Fibroblast of lung (primary cell): ENCODE results near the gene C1orf122. TPM values are rescaled to one million over a fixed set of nuclear protein-coding genes. Genes with fewer than 3 reads are reported as not detected.

Experiments used
- DNase-seq, 2 donors: peaks; one replicate each; pipeline versions ENCODE4 v3.0.0 to v3.0.0-alpha.2; 2010; ENCODE audit warnings: low read depth in 2 of 2
- H2AFZ ChIP-seq: 2 replicates; pipeline ENCODE4 v1.5.1; 2012; ENCODE audit warnings: low read length, control low read depth, inconsistent platforms
- H3K27ac ChIP-seq: 2 replicates; pipeline ENCODE4 v1.5.1; 2011; ENCODE audit warnings: low read length, control low read depth; ENCODE audit not compliant: insufficient read depth
- H3K27me3 ChIP-seq: 2 replicates; pipeline ENCODE4 v1.5.1; 2011; ENCODE audit warnings: mild to moderate bottlenecking, low read length; ENCODE audit not compliant: control insufficient read depth, insufficient read depth
- H3K36me3 ChIP-seq: 2 replicates; pipeline ENCODE4 v1.5.1; 2011; ENCODE audit warnings: low read length; ENCODE audit not compliant: control insufficient read depth, insufficient read depth
- H3K4me1 ChIP-seq: 2 replicates; pipeline ENCODE4 v1.5.1; 2011; ENCODE audit warnings: low read length; ENCODE audit not compliant: control insufficient read depth, insufficient read depth; ENCODE audit errors: extremely low read depth
- H3K4me2 ChIP-seq: 2 replicates; pipeline ENCODE4 v1.5.1; 2011; ENCODE audit warnings: low read length, control low read depth; ENCODE audit not compliant: insufficient read depth; ENCODE audit errors: extremely low read depth
- H3K4me3 ChIP-seq, 4 experiments: fragments of 200-600 bp in 1 of 4; sonication (generic) in 1 of 4; replicated peaks in 1 of 4; 2 replicates each; pipeline ENCODE4 v1.5.1; 2011 to 2016; ENCODE audit warnings: low read length in 4 of 4, low read depth in 3 of 4, mild to moderate bottlenecking in 3 of 4, control low read depth in 2 of 4, inconsistent platforms in 1 of 4, mixed read lengths in 1 of 4; ENCODE audit not compliant: insufficient read depth in 1 of 4; ENCODE audit errors: control extremely low read depth in 1 of 4
- H3K79me2 ChIP-seq: 2 replicates; pipeline ENCODE4 v1.5.1; 2012; ENCODE audit warnings: mild to moderate bottlenecking, low read length, inconsistent platforms; ENCODE audit not compliant: control insufficient read depth, insufficient read depth
- H3K9ac ChIP-seq: 2 replicates; pipeline ENCODE4 v1.5.1; 2011; ENCODE audit warnings: mild to moderate bottlenecking, low read length, control low read depth; ENCODE audit not compliant: insufficient read depth
- H3K9me3 ChIP-seq: 2 replicates; pipeline ENCODE4 v1.5.1; 2012; ENCODE audit warnings: low read depth, low read length; ENCODE audit not compliant: control insufficient read depth, insufficient read depth
- H4K20me1 ChIP-seq: 2 replicates; pipeline ENCODE4 v1.5.1; 2011; ENCODE audit warnings: low read length; ENCODE audit not compliant: control insufficient read depth, insufficient read depth; ENCODE audit errors: extremely low read depth
- CTCF ChIP-seq, 2 donors: IDR thresholded peaks in 1 of 2; conservative IDR thresholded peaks in 1 of 2; 1 replicate in 1 of 2; 2 replicates in 1 of 2; pipeline ENCODE4 v1.5.1; 2011 to 2012; ENCODE audit warnings: low read length in 2 of 2, control low read depth in 1 of 2, inconsistent platforms in 1 of 2, low read depth in 1 of 2, mild to moderate bottlenecking in 1 of 2
- EZH2 ChIP-seq: IDR thresholded peaks from 2 replicates; pipeline ENCODE4 v1.5.1; 2012; ENCODE audit warnings: low read length, control low read depth, mild to moderate bottlenecking; ENCODE audit errors: missing control alignments
- polyA plus RNA-seq, 2 donors: library from polyadenylated mRNA; depleted of rRNA in 1 of 2; stranded (reverse) in 1 of 2; unstranded in 1 of 2; fragments of >200 nt; gene quantifications; 2 replicates each; pipeline ENCODE4 v1.2.1, GENCODE V29; 2011 to 2012; ENCODE audit warnings: missing spikeins in 1 of 2
- total RNA-seq: library from RNA; depleted of rRNA; stranded (reverse); fragments of >200 nt; gene quantifications from 2 replicates; pipeline ENCODE4 v1.2.1, GENCODE V29; 2014

C1orf122 gene
- total and polyA plus RNA-seq, 2 donors (not counting 1 experiment from before 2014, with no cell fraction given), result 14.8 to 28.1 TPM

- Histone ChIP-seq H3K79me2 (no peaks in the 10 kb centered on the region), H4K20me1 (no peaks in the 10 kb centered on the region), H3K36me3 (peaks cover 3% of the 10 kb centered on the region), H3K9ac (no peak overlapping the region), H3K9me3 (no peaks in the 10 kb centered on the region), H3K4me2 (no peak overlapping the region), H2AFZ (no peak overlapping the region), H3K4me1 (no peaks in the 10 kb centered on the region), H3K27ac (no peak overlapping the region), H3K27me3 (no peaks in the 10 kb centered on the region), H3K4me3 (no peak overlapping the region)
- TF ChIP-seq CTCF (conservative IDR thresholded peaks at IDR 0.05 in 1 of 2, IDR thresholded peaks at IDR 0.05 in 1 of 2; ENCODE audit: low read depth in 1 of 2, low read length in 2 of 2), result no peak
- no peak for TF ChIP-seq EZH2
- no peak for DNase-seq
Observed at GRCh38 chr1:37828410-37829074, 21.0 kb downstream of the C1orf122 start.

GRCh38 chr1:37831109-37831508, 23.5 kb downstream of the C1orf122 start:
- peaks cover 5% of the 10 kb centered on the region for H3K36me3 ChIP-seq
- H4K20me1 ChIP-seq, result no peaks in the 10 kb centered on the region
- no peaks in the 10 kb centered on the region for H3K4me1 ChIP-seq
- no peaks in the 10 kb centered on the region for H3K27me3 ChIP-seq
- no peak overlapping the region for H3K4me3 ChIP-seq
- H3K9me3 ChIP-seq, result no peaks in the 10 kb centered on the region
- no peak overlapping the region for H3K9ac ChIP-seq
- no peak for DNase-seq
- H3K27ac ChIP-seq, result no peak overlapping the region
- H3K79me2 ChIP-seq, result no peaks in the 10 kb centered on the region
- no peak overlapping the region for H3K4me2 ChIP-seq
- H2AFZ ChIP-seq, result no peak overlapping the region
- no peak for TF ChIP-seq EZH2
- no peak for TF ChIP-seq CTCF (conservative IDR thresholded peaks at IDR 0.05 in 1 of 2, IDR thresholded peaks at IDR 0.05 in 1 of 2; ENCODE audit: low read depth in 1 of 2, low read length in 2 of 2)

- Histone ChIP-seq H3K9ac (no peak overlapping the region), H3K4me1 (no peaks in the 10 kb centered on the region), H3K27ac (no peak overlapping the region), H3K36me3 (peaks cover 3% of the 10 kb centered on the region), H3K9me3 (no peaks in the 10 kb centered on the region), H3K4me3 (no peak overlapping the region), H4K20me1 (no peaks in the 10 kb centered on the region), H3K4me2 (no peak overlapping the region), H2AFZ (no peak overlapping the region), H3K79me2 (no peaks in the 10 kb centered on the region), H3K27me3 (no peaks in the 10 kb centered on the region)
- no peak for DNase-seq
- no peak for TF ChIP-seq CTCF (conservative IDR thresholded peaks at IDR 0.05 in 1 of 2, IDR thresholded peaks at IDR 0.05 in 1 of 2; ENCODE audit: low read depth in 1 of 2, low read length in 2 of 2)
- no peak for TF ChIP-seq EZH2
Observed at GRCh38 chr1:37831809-37832208, 24.2 kb downstream of the C1orf122 start.
